NCI-H146 treated with DMSO at 0.1 percent for 48 hours (cell line): ENCODE measurements around the gene MAP2K3.

Source experiments
- DNase-seq: peaks from one replicate; lab custom pipeline; 2025; ENCODE audit not compliant: unreplicated experiment; lab: John Stamatoyannopoulos, UW

Gene MAP2K3

DNA sequence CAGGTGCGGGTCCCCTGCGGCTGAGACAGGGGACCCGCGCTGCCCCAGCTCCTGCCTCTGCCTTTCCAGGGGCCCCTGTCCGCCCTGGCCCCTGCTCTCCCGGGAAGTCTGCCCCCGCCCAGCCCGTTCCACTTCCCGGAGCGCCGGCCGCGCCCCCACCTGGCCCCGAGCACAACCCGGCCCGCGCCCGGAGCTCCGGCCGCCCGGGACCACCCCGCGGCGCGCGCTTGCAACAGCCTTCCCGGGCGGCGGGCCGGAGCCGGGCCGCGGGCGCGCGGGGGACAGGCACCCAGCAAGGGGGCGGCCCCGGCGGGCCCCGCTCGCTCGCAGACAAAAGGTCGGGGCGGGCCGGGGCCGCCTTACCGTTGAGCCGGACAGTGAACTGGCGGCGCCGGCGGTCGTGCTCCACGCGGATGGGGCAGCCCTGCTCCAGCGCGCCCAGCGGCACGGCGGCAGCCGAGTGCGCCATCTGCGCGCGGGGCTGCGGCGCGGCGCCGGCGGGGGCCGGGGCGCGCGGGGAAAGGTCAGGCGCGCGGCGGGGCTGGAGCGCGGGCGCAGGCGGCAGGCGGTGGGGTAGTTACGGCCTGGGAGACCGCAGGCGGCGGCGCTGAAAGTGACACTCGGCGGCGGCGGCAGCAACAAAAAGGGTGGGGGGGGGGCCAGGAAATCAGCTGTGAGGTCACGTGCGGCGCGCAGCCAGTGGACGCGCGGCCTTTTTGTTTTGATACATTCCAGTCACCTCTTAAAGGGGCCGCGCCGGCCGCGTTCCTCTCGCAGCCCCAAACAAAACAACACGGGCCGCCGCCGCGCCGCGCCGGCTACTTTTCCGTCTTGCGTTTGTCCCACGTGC, 31.5 kb upstream of the MAP2K3 start, which contains the start of gene NATD1:
NATD1 (minus strand) TSS at position 615 of the 850 bp plus-strand sequence; CDS start at position 469, 146 bp downstream.
- peak; percentile 45 for DNase-seq

DNA sequence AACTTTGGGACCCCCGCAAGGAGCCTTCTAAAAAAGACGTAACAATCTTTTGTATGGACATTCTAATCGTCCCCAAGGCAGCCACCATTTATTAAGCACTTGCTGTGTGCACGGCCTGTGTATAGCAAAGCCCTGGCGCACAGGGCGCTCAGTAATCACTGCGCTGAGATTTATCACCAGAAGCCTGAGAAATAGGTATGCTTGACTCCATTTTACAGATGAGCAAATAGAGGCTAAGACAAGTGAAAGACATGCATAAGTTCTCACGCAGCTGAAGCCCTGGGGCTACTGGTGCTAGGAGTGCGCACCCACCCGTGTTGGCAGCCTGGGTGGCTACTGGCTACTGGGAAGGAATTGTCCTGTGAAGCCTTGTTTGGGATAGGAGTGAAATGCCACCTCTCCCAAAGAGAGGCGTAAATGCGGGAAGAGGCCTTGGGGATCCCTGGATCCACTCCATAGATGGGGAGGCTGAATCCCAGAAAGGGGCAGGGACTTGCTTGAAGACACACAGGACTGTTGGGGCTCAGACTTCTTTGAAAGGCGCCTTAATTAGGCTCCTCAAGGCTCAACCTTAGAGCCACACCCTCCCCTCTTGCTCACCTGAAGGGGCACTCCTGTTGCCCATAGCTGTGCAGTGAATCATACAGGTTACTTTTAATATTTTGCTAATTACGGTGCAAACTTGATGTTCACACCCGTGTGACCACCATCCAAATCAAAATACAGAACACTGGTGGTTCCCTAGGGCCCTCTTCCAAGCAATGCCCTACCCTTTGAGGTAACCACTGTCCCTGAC, 30.7 kb upstream of the MAP2K3 start:
- no peak for DNase-seq

DNA sequence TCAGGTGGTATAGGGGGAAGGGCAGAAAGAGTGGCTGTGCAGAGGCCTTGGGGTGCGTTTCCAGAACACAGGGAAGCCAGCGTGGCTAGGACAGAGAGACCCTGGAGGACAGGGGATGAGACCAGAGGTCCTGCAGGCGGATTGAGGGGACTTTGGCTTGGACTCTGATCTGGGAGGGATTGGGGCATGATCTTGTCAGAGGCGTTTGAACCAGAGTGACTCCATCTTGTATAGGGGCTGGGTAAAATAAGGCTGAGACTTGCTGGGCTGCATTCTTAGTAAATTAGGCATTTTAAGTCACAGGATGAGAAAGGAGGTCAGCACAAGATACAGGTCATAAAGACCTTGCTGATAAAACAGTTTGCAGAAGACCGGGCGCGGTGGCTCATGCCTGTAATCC, 25.9 kb upstream of the MAP2K3 start:
- DNase-seq = no peak

DNA sequence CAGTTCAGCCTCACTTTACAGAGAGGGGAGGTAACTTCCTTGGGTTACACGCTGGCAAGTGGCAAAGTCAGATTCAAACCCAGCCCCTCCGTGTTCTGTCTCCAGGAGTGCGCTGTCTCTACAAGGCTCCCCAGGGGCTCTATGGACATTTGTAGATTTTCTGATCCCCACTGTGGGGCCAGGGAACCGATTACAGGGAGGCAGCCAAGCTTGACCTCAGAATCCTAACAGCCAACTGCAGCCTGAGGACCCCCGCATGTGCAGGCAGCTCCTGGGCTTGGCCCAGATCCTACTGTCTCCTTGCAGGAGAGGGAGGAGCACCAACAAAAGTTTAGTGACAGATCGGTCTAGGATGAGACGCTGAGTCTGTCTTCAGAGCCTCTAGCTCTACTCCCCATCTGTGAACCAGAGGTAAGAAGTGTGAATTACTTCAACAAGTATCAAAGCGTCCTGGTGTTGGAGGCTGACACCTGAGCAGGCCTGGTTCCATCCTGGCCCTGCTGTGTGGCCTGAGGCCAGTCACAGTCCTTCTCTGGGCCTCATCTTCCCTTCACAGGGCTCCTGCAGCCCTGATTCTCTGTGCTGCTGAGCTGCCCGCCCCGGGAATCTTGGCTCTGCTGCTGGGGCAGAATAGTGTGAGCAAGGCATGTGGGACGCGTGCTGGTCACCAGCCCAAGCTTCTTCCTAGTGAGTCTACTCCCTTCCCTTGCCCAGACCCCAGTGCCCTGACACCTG, 22.1 kb upstream of the MAP2K3 start:
- no peak for DNase-seq

DNA sequence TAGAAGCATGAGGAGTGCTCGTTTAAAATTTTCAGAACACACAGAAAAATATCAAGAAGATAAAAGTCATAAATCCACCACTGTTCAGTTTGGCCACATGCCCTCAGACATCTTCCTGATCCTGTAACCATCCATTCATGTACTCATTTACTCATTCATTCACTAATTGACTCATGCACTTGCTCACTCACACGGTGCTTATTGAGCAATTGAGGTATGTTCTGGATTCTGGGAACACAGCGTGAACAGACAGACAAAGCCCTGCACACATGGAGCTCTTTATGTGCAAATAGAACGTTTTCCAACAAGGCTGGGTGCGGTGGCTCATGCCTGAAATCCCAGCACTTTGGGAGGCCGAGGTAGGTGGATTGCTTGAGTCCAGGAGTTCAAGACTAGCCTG, 21.1 kb upstream of the MAP2K3 start:
- DNase-seq = no peak

DNA sequence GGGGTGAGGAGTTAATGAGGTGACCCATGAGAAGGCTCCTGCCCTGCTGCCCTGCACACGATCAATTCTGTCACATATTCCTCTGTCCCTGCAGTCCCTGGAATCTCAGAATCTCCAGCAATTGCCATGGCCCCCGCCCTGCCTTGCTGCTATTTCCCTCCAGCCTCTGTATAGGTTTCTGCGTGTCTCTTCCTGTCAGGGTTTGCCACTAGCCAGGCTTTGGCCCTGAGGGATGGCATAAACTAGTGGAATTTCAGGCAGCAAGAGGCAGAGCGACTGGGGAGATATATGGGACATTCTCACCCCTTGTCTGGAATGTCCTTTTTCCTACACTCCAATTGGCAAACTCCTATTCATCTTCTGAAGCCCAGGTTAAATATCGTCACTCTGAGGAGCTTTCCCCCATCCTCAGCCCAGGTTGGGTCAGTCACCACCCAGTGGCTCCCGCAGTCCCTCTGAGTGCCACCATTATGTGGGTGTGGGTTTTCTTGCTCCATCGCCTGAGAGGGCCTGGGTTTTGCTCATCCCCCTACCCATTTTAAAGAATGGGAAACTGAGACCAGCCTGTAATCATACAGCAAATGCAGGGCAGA, 15.8 kb upstream of the MAP2K3 start:
- DNase-seq = no peak

DNA sequence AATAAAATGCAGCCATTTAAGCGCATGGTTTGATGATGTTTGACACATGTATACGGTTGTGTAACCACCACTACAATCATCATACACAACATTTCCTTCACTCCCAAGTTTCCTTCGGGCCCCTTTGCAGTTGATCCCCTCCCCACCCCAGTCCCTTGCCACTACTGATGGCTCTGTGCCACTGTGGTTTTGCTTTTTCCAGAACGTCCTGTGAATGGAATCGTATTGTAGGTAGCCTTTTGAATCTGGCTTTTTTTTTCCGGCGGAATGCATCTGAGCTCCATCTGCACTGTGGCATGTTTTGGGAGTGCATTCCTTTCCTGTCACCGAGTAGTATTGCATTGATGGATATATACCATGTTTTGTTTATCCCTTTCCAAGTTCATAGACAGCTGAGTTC, 15.1 kb upstream of the MAP2K3 start:
- DNase-seq = no peak

DNA sequence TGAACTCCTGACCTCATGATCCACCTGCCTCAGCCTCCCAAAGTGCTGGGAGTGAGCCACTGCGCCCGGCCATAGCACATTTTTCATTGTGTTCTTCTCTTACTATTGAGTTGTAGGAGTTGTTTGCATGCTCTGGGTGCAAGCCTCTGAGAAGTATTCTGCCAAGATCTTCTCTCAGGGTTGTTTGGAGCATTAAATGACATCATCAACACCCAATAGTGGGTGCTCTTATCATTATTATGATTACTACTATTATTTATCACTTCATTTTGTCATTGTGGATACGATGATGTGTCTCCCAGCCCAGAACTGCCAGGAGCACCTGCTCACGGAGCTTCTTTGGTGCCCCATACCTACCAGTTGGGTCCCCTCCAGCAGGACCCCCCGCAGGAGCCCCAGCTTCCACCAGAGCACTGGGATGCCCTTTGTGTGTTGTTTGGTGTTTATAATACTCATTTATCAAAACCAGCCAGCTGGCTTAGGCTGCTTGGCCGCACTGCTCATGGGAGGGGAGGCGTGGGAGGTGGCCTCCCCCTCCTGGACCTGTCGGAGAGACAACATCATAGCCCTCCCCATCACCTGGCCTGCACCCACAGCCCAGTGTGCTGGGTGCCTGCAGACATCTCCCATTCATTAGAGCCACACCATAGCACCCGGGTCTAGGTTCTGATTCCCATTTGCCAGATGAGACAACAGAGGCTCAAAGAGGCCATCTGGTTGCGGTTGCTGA, 12.9 kb upstream of the MAP2K3 start:
- DNase-seq = no peak

DNA sequence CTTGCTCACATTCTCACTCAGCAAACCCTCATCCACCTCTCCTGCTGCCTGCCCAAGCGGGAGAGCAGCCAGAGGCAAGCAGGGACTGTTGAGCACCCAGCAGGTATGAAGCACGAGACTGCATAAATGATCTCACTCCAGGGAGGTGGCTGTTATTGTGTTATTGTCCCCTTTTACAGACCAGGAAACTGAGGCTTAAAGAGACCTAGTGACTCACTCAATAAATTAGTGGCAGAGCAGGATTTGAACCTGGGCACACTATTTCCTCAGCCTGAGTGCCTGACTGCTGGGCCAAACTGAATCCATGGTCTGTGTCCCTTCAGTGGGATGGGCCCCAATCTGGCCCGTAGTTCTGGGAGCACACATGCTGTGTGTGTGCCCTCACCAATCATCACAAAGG, 12.3 kb upstream of the MAP2K3 start:
- DNase-seq = no peak

DNA sequence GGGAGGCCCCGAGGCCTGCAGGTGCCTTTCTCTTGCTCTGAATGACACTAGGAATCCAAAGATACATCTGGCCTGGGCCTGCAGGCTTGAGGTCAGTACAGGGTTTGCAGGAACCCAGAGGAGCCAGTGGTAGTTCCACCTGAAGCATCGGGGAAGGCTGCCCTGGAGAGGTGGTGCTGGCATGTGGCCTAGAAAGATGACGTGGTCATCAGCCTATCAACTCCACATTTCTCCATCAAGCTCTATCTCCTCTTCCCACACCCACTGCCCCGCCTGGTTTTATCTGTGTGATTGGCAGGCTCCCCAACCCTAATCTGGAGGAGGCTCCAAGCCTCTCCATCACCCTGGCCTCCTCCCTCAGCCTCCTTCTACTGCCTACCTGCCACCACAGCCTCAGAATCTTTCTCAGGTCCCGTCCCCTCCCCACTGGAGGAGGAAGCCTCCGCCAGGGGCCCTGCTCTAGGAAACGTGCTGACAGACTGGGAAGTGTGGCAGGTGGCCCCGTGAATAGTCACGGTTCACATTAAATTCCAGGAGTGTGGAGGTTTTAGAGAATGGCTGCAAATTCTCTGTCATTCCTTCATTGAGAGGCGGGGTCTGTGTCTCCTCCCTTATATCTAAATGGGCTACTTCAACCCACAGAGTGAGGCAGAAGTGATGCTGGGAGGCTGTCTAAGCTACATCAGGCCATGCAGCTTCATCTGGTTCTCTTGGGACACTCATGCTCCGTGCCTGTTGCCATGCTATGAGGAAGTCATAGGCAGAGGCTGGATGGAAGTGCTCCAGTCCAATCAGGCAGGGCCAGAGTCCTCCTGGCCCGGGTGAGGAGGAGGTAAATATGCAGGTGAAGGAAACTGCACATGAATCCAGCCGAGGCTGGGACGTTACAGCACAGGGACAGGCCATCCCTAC, 11.4 kb upstream of the MAP2K3 start:
- no peak for DNase-seq

DNA sequence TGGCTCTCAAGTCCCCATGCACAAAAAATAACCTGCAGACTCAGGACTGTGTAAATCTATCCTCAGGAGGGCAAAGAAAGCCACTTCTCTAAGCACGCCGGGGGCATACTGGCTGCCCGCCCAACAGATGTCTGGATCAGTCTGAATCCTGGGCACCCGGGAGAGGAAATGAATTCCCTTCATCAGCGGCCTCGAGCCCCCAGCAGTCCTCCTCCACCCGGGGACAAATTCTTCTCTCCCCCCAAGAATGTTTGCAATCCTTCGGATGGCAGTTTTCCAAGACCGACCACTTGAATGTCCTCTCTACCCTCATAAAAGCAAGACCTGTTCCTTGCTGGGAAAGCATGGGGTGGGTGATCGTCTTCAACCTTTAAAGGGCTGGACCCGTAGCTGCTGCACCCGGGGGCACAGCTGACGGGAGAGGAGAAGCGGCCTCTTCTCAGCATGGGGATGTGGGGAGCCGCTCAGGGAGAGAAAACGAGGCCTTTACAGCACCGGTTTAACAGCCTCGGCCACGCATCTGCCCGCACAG, 9.4 kb upstream of the MAP2K3 start:
- no peak for DNase-seq

DNA sequence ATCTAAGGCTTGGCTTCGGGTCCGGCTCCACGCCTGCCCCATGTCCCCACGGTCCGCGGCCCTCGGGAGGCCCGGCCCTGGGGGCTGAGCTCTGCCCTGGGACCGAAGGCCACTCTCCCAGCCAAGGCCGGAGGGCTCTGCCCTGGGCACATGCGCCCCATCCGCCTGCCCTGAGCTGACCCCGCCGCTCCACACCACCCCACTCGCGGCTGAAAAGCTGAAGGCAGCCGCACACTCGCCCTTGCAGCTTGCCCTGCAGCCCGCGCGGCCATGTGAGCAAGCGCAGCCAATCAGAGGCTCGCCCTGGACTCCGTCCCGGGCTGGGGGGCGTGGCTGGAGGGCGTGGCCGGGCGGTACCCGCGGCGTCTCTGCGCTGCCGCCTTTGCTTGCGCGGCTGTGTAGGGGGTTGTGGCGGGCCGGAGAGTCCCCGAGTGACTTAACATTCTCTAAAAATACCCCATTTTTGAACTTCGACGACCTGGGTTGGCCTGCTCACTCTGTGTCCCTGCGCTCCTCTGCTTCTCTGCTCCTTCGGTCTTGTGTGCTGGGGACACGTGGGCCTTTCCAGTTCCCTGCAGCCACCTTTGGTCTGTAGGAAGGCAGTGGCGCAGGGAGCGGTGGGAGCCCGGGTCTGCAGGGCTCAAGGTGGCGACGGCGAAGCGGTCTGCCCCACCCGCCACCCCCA, 8.8 kb upstream of the MAP2K3 start:
- peak; percentile 68 for DNase-seq

DNA sequence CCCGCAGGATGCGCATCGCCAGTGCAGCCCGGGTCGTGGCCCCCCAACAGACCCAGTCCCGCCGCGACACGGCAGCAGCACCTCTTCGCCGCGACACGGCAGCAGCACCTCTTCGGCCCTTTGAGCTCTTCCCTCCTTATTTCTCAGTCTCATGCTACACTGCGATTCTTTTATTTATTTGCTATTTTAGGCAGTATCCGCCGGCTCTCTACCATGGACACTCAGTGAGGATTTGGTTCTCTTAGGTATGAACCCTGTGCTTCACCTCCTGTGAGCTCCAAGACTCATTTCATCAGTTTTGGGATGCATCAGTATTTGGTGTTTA, 8.3 kb upstream of the MAP2K3 start:
- DNase-seq = no peak

DNA sequence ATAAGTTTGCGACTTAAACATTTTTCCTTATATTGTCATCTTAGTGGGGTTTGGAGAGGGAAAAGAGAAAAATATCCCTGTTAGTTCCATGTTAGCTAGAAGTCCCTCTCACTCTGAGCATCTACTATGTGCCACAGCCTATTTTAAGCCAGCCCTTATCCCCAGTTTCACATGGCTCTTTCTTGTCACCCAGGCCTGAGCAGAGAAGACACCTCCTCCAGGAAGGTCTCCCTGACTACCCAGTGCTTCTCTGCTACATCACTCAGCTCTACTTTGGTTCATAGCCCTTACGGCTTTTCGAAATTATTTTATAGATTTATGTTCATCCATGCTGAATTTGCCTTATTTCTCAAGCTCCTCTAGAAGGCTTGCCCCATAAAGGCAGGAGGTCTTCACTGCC, 7.2 kb upstream of the MAP2K3 start:
- DNase-seq = no peak

DNA sequence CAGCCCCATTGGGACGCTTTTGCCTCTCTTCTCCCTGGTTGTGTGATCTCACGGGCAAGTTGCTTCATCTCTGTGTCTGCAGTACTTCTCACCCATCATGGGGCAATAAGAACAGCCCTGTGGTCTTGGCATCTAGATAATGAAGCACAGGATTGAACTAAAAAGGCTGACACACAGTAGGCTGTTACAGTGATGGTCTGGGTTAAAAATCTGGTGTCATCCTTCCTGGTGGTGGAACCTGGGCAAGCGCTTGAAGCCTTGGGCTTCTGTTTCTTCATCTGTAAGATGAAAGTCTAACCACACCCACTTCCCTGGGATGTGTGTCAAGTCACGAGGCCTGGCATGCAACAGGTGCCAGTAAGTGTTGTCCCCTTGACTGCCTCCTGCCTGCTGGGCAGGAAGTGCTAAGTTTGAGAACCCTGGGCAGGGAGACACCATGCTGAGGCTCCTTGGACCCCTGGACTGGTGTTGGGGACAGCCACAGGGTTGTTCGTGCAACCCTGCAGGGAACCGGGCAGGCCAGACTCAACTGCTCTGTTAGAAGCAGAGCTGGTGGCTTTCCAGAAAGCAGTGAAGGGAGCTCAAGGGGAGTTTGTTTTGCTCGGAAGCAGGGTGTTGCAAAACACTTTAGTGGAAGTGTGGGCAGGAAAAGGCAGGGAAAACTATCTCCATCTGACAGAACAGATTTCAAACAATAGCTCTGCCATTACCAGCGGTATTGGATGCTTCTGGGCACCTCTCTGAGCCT, 5.9 kb upstream of the MAP2K3 start:
- DNase-seq = no peak

DNA sequence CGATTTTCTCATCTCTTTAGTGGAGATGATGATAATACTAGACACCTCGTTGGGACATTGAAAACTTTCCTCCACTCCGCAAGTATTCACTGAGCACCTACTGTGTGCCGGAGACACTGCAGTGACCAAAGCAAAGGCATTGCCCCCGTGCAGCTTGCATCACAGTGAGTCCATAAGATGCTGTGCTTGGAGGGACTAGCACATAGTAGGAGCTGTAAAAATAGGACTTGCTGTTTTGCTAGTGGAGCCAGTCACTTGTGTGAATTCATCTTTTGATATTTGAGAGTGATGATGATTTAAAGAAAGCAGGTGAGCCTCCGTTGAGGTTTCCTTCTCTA, 5.3 kb upstream of the MAP2K3 start:
- no peak for DNase-seq

DNA sequence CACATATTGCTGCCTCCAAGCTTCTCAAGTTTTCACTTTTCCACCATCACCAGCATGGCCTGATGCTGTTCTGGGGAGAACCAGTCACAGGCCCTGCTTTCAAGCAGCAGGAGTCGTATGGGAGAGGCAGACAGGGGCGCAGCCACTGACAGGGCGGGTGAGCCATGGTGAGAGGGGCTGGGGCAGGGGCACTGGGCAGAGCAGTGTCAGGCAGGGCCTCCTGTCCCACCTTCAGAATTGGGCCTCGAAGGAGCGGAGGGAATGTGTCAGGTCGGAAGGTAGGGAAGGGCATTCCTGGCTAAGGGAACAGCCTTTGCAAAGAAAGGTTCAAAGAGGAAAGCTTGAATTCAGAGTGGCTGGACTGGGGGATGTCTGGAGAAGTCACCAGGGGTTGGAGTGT, 4.9 kb upstream of the MAP2K3 start:
- DNase-seq = no peak

DNA sequence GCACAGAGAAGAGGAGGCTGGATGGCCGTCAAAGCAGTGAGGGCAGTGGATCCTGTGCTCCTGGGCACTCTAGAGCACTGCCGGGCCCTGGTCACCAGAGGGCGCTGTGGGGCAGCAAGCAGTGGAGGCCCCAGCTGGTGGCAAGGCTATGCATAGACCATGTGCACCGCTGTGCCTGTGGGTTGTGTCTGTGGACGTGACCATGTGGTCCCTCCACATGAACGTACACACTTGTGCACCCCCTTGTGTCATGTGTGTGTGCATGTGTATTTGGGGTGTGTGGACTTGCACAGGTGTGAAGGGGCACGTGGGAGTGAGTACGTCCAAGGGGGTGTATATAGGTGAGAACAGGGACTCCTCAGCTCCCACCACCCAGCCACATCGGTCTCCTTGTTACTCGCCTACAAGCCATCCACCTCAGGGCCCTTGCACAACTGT, 4.4 kb upstream of the MAP2K3 start:
- DNase-seq = peak; percentile 42
